ENCODE measurements around the gene FRRS1.
A peak's percentile ranks its signal among the peaks of the same experiment; 100 is the strongest.

The FRRS1 gene

GRCh38 chr1:99675994-99676393, 90.4 kb downstream of the FRRS1 start:
- FAIRE-seq: no peak

DNA sequence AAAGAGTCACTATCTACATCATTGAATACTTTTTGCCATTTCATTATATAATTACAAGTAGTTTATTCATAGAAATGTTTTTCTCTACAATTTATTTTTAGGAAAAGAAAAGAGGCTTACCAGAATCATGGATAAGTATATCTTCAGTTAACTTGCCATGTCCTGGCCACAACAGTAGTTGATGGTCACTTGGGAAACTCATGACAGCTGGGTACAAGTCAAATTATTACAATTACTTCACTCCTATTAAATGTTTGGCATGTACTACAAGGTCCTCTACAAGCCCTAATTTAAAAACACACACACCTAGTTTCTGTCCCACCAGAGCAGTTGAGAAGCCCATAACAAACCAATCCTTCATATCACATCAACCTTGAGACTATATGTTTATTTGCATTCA, 91.1 kb downstream of the FRRS1 start:
- no peak for FAIRE-seq

DNA sequence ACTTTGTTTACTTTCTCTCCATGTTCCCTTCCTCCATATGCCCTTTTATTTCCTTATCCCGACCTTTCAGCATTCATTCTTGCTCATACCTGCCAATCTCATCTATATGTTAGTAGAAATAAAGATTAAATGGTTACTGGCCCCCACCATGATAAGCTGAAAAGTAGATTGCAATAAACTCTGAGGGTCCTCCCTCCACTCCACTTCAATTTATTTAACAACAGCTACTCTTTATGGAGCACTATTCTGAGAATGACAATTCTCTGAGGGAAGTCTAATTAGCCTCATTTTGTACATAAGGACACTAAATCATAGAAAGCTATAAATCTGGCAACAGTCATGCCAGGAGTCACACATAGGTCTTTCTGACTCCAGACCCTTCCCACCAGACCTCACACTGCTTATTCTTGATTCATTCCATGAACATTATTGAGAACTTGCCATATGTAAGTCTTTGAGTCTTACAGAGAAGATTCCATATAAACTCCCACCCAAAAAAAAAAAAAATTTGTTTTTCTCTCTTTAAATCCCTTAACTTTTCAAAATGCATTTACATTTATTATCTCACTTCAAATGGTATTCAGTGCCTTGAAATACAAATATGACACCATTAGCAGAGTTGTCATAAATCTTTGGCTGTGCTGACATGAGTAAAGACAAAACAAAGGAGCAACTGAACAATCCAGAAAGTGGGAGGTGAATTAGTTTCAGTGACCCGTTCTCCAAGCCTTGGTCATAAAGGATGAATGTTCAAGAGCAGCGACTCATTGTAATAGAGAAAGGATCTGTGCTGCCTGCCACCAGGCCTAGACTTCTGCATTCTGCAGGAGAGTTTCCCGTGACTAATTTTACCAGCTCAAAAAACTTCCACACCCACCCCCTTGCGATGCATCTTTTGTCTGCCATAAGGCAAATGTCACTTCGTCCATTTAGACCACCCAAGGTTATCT, 92.0 kb downstream of the FRRS1 start:
- peak; percentile 15 for FAIRE-seq

- peak; percentile 77 for FAIRE-seq
Measured at GRCh38 chr1:99673315-99673714, 93.1 kb downstream of the FRRS1 start.

DNA sequence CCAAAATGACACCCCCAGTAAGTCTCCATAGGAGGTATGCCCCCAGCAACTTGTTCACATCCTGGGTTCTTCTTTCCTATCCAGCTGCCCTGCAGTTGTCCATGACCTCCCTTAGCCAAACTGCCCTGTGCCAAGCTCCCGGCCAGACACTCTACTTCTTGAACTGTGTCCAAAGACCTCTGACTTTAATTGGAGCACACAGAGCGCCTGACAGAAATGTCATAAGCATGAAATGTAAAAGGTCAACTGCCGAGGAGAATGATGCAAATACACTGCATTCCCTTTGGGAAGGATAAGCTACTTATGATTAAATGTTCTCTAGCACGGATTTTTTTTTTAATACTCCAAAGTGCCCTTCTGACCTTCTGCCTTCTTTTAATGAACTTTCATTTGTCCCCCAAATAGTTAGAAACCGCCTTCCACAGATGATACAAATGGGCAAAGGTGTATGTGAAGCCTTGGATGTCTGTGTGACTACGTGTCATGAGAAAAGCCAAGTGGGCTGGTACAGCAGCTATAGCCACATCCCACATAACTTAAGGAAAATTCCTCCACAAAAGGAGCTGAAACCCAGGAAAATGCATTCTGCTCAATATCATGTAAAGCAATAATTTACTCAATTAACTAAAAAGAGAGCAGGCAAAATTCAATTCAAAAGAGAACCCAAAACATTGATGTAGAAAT, 93.8 kb downstream of the FRRS1 start:
- FAIRE-seq: no peak

GRCh38 chr1:99672038-99672437, 94.4 kb downstream of the FRRS1 start:
- no peak for FAIRE-seq

GRCh38 chr1:99670583-99670982, 95.9 kb downstream of the FRRS1 start:
- no peak for FAIRE-seq

DNA sequence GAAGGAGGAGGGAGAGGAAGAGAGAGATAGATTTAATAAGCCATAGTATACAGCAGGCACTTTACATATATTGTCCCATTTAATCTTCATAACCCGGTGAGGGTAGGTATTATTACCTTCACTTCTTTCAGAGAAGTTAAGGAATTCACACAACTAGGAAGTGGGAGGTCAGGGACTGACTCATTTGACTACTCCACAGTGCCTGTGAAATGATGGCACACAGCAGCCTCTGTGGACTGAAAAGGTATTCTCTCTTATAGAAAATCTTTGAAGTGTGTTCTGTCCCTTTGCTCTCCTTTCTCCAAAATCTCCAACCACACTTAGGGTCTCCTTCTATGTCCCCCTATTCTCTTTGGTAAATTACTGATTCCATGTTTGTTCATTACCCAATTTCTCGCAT, 96.6 kb downstream of the FRRS1 start:
- no peak for FAIRE-seq

DNA sequence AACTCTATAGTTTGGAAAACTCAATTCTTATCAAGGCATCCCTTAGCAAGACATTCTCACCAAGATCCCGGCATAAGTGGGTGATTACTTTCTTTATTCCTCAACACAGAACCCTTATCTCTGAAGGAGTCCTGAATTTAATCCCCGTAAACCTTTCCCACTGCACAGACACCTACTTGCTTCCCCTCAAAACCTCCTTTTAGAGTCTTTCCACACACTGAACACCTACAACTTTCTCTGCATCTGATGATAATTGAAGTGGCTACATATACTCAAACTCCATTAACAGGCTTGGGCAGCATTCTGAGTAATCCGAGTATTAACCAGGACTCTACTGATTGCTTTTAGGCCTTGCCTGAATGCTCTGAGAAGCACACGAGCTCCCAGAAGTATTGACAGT, 97.1 kb downstream of the FRRS1 start:
- no peak for FAIRE-seq

- no peak for FAIRE-seq
Measured at GRCh38 chr1:99665212-99665611, 101.2 kb downstream of the FRRS1 start.

- no peak for FAIRE-seq
Measured at GRCh38 chr1:99663501-99663900, 102.9 kb downstream of the FRRS1 start.

GRCh38 chr1:99662539-99663080, 103.8 kb downstream of the FRRS1 start:
- FAIRE-seq: peak; percentile 98

GRCh38 chr1:99661780-99662179, 104.7 kb downstream of the FRRS1 start:
- no peak for FAIRE-seq

DNA sequence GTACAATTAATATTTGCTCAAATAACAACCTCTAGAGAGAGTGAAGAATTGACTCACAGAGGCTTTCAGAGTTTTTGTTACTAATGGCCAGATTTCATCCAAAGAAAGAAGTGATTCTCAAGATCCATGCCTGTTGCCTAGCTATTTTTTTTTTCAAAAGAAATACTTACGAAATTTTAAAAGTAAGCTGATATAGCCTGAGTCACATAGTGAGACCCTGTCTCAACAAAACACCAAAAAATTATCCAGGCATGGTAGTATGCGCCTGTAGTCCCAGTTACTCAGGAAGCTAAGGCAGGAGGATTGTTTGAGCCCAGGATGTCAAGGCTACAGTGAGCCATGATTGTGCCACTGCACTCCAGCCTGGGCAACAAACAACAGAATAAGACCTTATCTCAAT, 105.9 kb downstream of the FRRS1 start:
- no peak for FAIRE-seq

- FAIRE-seq: no peak
Measured at GRCh38 chr1:99659755-99660210, 106.7 kb downstream of the FRRS1 start.
